Esophagus muscularis mucosa (tissue), 4 donors: Measurements from ENCODE around the gene ARHGEF37. TPM values are rescaled to one million over a fixed set of nuclear protein-coding genes. Genes with fewer than 3 reads are reported as not detected.

ENCODE experiments used
- DNase-seq: peaks from one replicate; pipeline ENCODE4 v3.0.0-alpha.2; 2017; ENCODE audit errors: extremely low spot score
- H3K27ac ChIP-seq, 4 donors: fragments of 200-600 bp; sonication (generic); replicated peaks in 1 of 4; 1 replicate in 3 of 4; 2 replicates in 1 of 4; pipeline ENCODE4 v1.5.1; 2016 to 2019; ENCODE audit warnings: mild to moderate bottlenecking in 1 of 4
- H3K27me3 ChIP-seq, 4 donors: fragments of 200-600 bp; sonication (generic); one replicate each; pipeline versions ENCODE4 v1.5.1 to v1.6.0; 2016 to 2019
- H3K36me3 ChIP-seq, 4 donors: fragments of 200-600 bp; sonication (generic); one replicate each; pipeline ENCODE4 v1.5.1; 2016 to 2019
- H3K4me1 ChIP-seq, 4 donors: fragments of 200-600 bp; sonication (generic); one replicate each; pipeline ENCODE4 v1.5.1; 2016 to 2019
- H3K4me3 ChIP-seq, 4 donors: fragments of 200-600 bp; sonication (generic); 1 replicate in 2 of 4; 2 replicates in 2 of 4; pipeline ENCODE4 v1.5.1; 2016 to 2019; ENCODE audit warnings: mild to moderate bottlenecking in 4 of 4, moderate library complexity in 1 of 4
- H3K9me3 ChIP-seq, 4 donors: fragments of 200-600 bp; sonication (generic); 1 replicate in 3 of 4; 2 replicates in 1 of 4; pipeline ENCODE4 v1.5.1; 2016 to 2019
- EP300 ChIP-seq: sonication (generic); formaldehyde crosslinking; IDR thresholded peaks from one replicate; pipeline ENCODE4 v1.6.1; 2017; ENCODE audit warnings: antibody characterized with exemption
- POLR2A ChIP-seq: fragments of 450-650 bp; IDR thresholded peaks from one replicate; pipeline ENCODE4 v1.6.1; 2017; ENCODE audit warnings: antibody characterized with exemption, moderate library complexity, mild to moderate bottlenecking, low read depth
- POLR2AphosphoS5 ChIP-seq, 2 donors: sonication (generic); formaldehyde crosslinking; IDR thresholded peaks; one replicate each; pipeline ENCODE4 v1.6.1; 2017; ENCODE audit warnings: antibody characterized with exemption in 2 of 2
- WGBS: methylation state at CpG from one replicate; pipeline ENCODE4 v1.1.5; 2018; 5-methylcytosine and 5-hydroxymethylcytosine counted together
- intact Hi-C: fragments of 100-400 bp; cut with DNase I; formaldehyde crosslinking; loops from one replicate; pipeline ENCODE4 v1.15.1; 2023
- small RNA-seq, 3 donors: library from RNA; depleted of rRNA; stranded (forward); fragments of <200 nt; gene quantifications; one replicate each; pipeline ENCODE3, GENCODE V24; 2016
- total RNA-seq, 4 donors: library from RNA; depleted of rRNA; stranded (reverse); fragments of >200 nt; gene quantifications; one replicate each; pipeline versions ENCODE4 v1.1.0 to v1.2.1, GENCODE V29; 2016
- TF ChIP-seq, protein P1 (sequence below), 3 experiments: fragments of 200-600 bp in 2 of 3; fragments of 450-650 bp in 1 of 3; sonication (generic) in 2 of 3; IDR thresholded peaks; one replicate each; pipeline ENCODE4 v1.5.1; 2017 to 2019; ENCODE audit warnings: antibody characterized with exemption in 3 of 3, mild to moderate bottlenecking in 2 of 3, moderate library complexity in 1 of 3

Gene ARHGEF37
- total RNA-seq, 4 donors from 2014 or later, result 11.9 to 22.0 (median 19.5) TPM

DNA sequence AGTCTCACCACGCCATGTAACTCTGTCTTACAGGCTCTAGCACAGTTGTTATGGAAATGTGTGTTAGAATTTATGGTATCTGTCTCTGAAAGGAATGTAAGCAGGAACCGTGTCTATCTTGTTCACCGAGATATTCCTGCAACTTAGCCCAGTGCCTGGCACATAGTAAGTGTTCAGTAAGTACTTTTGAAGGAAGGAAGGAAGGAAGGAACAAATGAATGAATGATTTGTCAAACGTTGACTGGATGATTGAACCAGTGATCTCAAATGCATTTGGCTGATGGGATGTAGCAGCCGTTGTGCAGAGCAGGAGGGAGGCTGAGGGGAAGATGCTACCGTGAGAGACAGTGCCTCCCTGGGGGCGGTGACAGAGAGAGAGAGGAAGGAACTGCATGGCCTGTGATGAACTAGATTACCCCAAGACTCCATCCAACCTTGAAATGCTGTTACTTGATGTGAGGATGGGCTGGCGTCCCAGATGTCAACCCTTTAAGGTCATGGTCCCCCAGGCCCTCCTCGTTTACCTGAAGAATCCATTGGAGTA lies 101.3 kb downstream of the ARHGEF37 start:
- Histone ChIP-seq H3K27ac (no peak overlapping the region), H3K4me3 (no peak overlapping the region), H3K36me3 (no peaks in the 10 kb centered on the region), H3K4me1 (peaks cover 0 to 27% (median 2%) of the 10 kb centered on the region in 4 donors), H3K27me3 (no peaks in the 10 kb centered on the region), H3K9me3 (no peaks in the 10 kb centered on the region)
- 66% methylated on average over 9 of the region's 9 CpGs for WGBS
- TF ChIP-seq POLR2A (no peak), EP300 (no peak), POLR2AphosphoS5 (IDR thresholded peaks at IDR 0.05) (no peak)
- TF ChIP-seq, protein P1, sequence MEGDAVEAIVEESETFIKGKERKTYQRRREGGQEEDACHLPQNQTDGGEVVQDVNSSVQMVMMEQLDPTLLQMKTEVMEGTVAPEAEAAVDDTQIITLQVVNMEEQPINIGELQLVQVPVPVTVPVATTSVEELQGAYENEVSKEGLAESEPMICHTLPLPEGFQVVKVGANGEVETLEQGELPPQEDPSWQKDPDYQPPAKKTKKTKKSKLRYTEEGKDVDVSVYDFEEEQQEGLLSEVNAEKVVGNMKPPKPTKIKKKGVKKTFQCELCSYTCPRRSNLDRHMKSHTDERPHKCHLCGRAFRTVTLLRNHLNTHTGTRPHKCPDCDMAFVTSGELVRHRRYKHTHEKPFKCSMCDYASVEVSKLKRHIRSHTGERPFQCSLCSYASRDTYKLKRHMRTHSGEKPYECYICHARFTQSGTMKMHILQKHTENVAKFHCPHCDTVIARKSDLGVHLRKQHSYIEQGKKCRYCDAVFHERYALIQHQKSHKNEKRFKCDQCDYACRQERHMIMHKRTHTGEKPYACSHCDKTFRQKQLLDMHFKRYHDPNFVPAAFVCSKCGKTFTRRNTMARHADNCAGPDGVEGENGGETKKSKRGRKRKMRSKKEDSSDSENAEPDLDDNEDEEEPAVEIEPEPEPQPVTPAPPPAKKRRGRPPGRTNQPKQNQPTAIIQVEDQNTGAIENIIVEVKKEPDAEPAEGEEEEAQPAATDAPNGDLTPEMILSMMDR (IDR thresholded peaks at IDR 0.05), result no peak
- intact Hi-C loops, result no loop called here
- no peak for DNase-seq

DNA sequence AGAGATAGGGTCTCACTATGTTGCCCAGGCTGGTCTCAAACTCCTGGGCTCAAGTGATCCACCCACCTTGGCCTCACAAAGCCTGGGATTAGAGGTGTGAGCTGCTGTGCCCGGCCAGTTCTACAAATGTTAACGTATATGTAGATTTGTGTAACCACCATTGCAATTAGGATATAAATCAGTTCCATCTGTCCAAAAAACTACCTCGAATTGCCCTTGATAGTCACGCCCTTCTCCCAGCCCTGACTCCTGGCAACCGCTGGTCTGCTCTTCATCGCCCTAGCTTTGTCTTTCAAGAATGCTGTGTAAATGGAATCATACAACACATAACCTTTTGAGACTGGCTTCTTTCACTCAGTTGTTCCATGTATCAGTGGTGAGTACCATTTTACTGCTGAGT lies 102.7 kb downstream of the ARHGEF37 start:
- TF ChIP-seq POLR2AphosphoS5 (IDR thresholded peaks at IDR 0.05) (no peak), POLR2A (no peak), EP300 (no peak)
- TF ChIP-seq, protein P1 (IDR thresholded peaks at IDR 0.05), result no peak
- WGBS, result 92% methylated on average over 6 of the region's 6 CpGs
- H3K27ac ChIP-seq, result no peak overlapping the region
- H3K36me3 ChIP-seq, result no peaks in the 10 kb centered on the region
- H3K9me3 ChIP-seq, result no peaks in the 10 kb centered on the region
- no peak overlapping the region for H3K4me3 ChIP-seq
- no peaks in the 10 kb centered on the region for H3K27me3 ChIP-seq
- no peak for DNase-seq
- intact Hi-C loops, result no loop called here
- H3K4me1 ChIP-seq, result peaks cover 0 to 27% (median 2%) of the 10 kb centered on the region in 4 donors

DNA sequence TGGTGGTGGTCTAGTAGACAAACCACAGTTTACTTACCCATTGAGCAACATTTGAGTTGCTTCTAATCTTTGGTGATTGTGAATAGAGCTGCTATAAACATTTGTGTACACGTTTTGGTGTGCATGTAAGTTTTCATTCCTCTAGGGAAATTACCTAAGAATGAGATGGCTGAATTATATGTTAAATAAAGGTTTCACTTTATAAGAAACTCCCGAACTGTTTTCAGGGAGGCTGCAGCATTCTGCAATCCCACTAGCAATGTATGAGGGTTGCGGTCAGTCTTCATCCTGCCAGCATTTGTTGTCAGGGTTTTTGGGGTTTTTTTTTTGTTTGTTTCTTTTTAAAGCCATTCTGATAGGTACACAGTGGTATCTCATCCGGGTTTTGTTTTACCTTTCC lies 103.1 kb downstream of the ARHGEF37 start:
- Histone ChIP-seq H3K27me3 (no peaks in the 10 kb centered on the region), H3K9me3 (no peaks in the 10 kb centered on the region), H3K4me3 (no peak overlapping the region), H3K4me1 (peaks cover 0 to 27% (median 2%) of the 10 kb centered on the region in 4 donors), H3K27ac (no peak overlapping the region), H3K36me3 (no peaks in the 10 kb centered on the region)
- 75% methylated on average over 4 of the region's 4 CpGs for WGBS
- DNase-seq, result no peak
- intact Hi-C loops, result no loop called here
- TF ChIP-seq POLR2A, result no peak
- no peak for TF ChIP-seq POLR2AphosphoS5 (IDR thresholded peaks at IDR 0.05)
- TF ChIP-seq EP300, result no peak
- TF ChIP-seq, protein P1 (IDR thresholded peaks at IDR 0.05), result no peak

Small RNA genes within 50 kb of the gene (small RNA-seq; reads per million reads assigned to genes)
- 0 reads per million in 3 donors for gene RNU6-588P

Other genes starting within 250 kb of the ARHGEF37 start
- gene GRPEL2, start 236.0 kb upstream of the ARHGEF37 start, total RNA-seq, result 10 to 100 TPM in 1 of 4 donors, 1 to 10 TPM in 3; 7.8 to 14.9 (median 8.7) TPM
- gene PCYOX1L, start 223.5 kb upstream of the ARHGEF37 start, total RNA-seq, result 1 to 10 TPM; 4.0 to 5.8 (median 4.7) TPM
- gene IL17B, start 202.2 kb upstream of the ARHGEF37 start, total RNA-seq, result 10 to 100 TPM in 2 of 4 donors, 1 to 10 TPM in 2; 2.5 to 20.3 (median 8.0) TPM
- 100 to 1,000 TPM; 283 to 347 (median 336) TPM for gene CSNK1A1, start 30.1 kb upstream of the ARHGEF37 start, total RNA-seq
- 10 to 100 TPM in 2 of 4 donors, 1 to 10 TPM in 2; 5.1 to 14.0 (median 9.7) TPM for gene PPARGC1B, start 148.8 kb downstream of the ARHGEF37 start, total RNA-seq